Measurements from ENCODE around the gene ZNF385D. TPM values are rescaled to one million over a fixed set of nuclear protein-coding genes. Genes with fewer than 3 reads are reported as not detected.

ZNF385D gene
- total and polyA plus RNA-seq, 2 of the 13 experiments (the other 11 are each of a cell fraction or from before 2014, with no cell fraction given): not detected

GRCh38 chr3:21601178-21601577 lies 149.8 kb downstream of the ZNF385D start:
- no peak overlapping the region for H3K9ac ChIP-seq (ENCODE audit: insufficient read depth, low read depth, low read length)
- intact Hi-C loops (cut with micrococcal nuclease; ENCODE audit: unreplicated experiment): no loop called here
- BruUV-seq (replicated peaks): no TSS peak
- H3K79me2 ChIP-seq (ENCODE audit: insufficient read depth, low read length): no peaks in the 10 kb centered on the region
- no peaks in the 10 kb centered on the region for H3K27me3 ChIP-seq (ENCODE audit: control insufficient read depth in 1 of 2, insufficient read depth in 2 of 2, low read length in 2 of 2)
- ChIA-PET CTCF (ENCODE audit: low intra/inter-chr PET ratio, low total read pairs) (no interaction called here), POLR2A (no interaction called here)
- H3K27ac ChIP-seq (ENCODE audit: extremely low read length, insufficient read depth, low read length): no peak overlapping the region
- no peak for DNase-seq (ENCODE audit: low spot score)
- H2AFZ ChIP-seq (ENCODE audit: low read length): no peak overlapping the region
- H3K36me3 ChIP-seq (replicated peaks in 1 of 2; ENCODE audit: control insufficient read depth in 1 of 2, insufficient read depth in 2 of 2, low read length in 2 of 2): no peaks in the 10 kb centered on the region
- no peak overlapping the region for H3K4me2 ChIP-seq (ENCODE audit: low read depth, low read length)
- H3K9me3 ChIP-seq (ENCODE audit: low read length): no peaks in the 10 kb centered on the region
- in situ Hi-C loops (cut with HindIII; ENCODE audit: extremely low pct_ligation_motif_present, low pct_unique_long_range_greater_than_20kb): no loop called here
- no peak for FAIRE-seq
- no peak overlapping the region for H3K4me3 ChIP-seq (replicated peaks in 1 of 3; ENCODE audit: insufficient read depth in 1 of 3, low read depth in 2 of 3, low read length in 3 of 3)
- TF ChIP-seq EZH2 (conservative IDR thresholded peaks at IDR 0.05; ENCODE audit: low read depth, low read length) (no peak), ZNF331 (CRISPR knock-in tag; IDR thresholded peaks at IDR 0.05) (no peak), ZBTB1 (CRISPR knock-in tag; IDR thresholded peaks at IDR 0.05; ENCODE audit: borderline replicate concordance) (no peak), ZNF614 (CRISPR knock-in tag; IDR thresholded peaks at IDR 0.05; ENCODE audit: borderline replicate concordance) (no peak), PRDM10 (CRISPR knock-in tag; IDR thresholded peaks at IDR 0.05; ENCODE audit: low read depth) (no peak), SKI (IDR thresholded peaks at IDR 0.05; ENCODE audit: partially characterized antibody) (no peak), MIER3 (CRISPR knock-in tag; IDR thresholded peaks at IDR 0.05; ENCODE audit: borderline replicate concordance) (no peak), ZNF33B (CRISPR knock-in tag; IDR thresholded peaks at IDR 0.05) (no peak), ZNF556 (CRISPR knock-in tag; IDR thresholded peaks at IDR 0.05; ENCODE audit: borderline replicate concordance) (no peak), ZNF143 (CRISPR knock-in tag; IDR thresholded peaks at IDR 0.05) (no peak), ZNF101 (CRISPR knock-in tag; IDR thresholded peaks at IDR 0.05; ENCODE audit: borderline replicate concordance, low read depth) (no peak), CC2D1A (CRISPR knock-in tag; IDR thresholded peaks at IDR 0.05) (no peak), MTA1 (CRISPR knock-in tag; IDR thresholded peaks at IDR 0.05; ENCODE audit: borderline replicate concordance) (no peak), REXO4 (CRISPR knock-in tag; IDR thresholded peaks at IDR 0.05; ENCODE audit: borderline replicate concordance) (no peak), AHR (CRISPR knock-in tag; IDR thresholded peaks at IDR 0.05) (no peak), ATF2 (CRISPR knock-in tag; IDR thresholded peaks at IDR 0.05) (no peak), HOXA9 (CRISPR knock-in tag; IDR thresholded peaks at IDR 0.05; ENCODE audit: borderline replicate concordance) (no peak)
- H3K4me1 ChIP-seq (ENCODE audit: insufficient read depth, low read length): no peaks in the 10 kb centered on the region
- 60% methylated on average over 1 of the region's 1 CpG for WGBS (ENCODE audit: low lambda C conversion rate)
- no peak for ATAC-seq
- no peaks in the 10 kb centered on the region for H4K20me1 ChIP-seq (ENCODE audit: insufficient read depth, low read length)

Measured in HepG2 (cell line).